HS-5 (cell line): ENCODE measurements around the gene TAS2R41.

Experiments used
- DNase-seq: peaks from one replicate; pipeline ENCODE4 v3.0.0-alpha.2; 2012; ENCODE audit warnings: low read depth

The TAS2R41 gene

GRCh38 chr7:143493751-143494150 is 16.1 kb downstream of the TAS2R41 start:
- no peak for DNase-seq

DNA sequence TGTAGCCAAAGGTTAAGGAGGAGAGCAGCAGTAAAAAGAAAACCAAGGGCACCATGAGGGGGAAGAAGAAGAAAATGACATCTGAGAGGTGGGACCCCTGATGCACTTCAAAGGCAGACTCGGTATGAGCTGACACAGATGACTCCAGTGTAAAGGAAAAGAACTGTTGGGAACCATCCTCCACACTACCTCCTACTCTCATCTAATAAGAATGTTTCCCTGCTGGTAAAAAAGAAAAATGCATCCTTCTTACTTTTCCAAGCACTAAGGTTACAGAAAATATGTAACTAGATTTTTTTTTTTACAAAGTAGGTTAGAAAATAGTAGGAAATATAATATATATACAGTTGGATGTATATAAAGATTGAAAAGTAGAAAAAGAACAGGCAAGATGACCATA is 16.9 kb downstream of the TAS2R41 start:
- DNase-seq: no peak

- DNase-seq: no peak
Observed at GRCh38 chr7:143495851-143496250, 18.2 kb downstream of the TAS2R41 start.

GRCh38 chr7:143496263-143496662 is 18.6 kb downstream of the TAS2R41 start:
- DNase-seq: no peak

DNA sequence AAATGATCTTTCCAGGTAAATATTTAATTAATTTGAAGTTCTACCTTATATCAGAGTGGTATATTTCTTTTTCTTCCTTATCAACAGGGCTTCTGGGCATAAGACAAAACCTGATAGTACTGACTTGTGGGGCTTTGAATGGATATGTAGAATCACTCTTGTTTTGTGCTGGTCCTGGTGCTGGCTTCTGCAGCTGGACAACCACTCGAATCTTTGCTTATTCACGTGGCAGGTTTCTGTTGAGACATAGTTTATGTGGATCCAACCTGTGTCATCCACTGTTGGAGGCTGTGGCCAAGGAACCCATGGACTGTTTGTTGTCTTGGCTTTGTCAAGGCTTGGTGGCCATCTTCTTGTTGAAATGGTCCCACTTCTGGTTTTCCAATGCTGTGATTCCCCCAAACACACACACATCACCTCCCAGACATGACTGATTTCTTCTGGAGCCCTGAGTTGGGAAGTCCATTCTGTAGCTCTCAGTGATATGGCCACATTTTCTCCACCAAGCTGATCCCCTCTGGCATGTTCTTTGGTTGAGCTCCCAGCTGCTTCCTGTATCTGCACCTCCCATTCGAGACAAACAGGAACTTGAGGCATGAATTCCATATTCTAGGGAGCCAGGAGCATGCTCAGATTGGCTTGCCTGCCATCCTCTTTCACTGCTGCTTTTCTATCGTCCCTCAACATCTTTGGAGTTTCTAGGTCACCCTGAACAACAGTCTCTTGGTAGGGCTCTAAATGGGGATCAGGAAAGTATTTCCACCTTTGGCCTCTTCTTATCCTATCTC is 19.5 kb downstream of the TAS2R41 start:
- no peak for DNase-seq

DNA sequence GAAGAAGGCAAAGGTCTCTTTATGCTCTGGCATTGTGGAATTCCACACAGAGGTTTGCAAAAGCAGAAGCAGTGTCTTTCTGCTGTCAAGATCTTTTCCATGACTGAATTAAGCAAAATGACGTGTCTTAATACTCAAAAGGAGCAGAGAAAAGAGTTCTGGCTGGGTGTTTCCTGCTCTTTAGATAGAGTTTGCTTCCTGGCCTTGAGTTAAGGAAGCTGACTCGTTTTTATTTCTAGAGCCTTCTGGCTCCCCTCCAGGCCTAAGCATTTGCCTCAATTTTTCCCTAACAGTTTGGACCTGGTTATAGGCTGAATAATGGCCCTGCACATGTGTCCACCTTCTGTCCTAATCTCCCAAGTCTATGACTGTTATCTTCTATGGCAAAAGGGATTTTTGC is 21.6 kb downstream of the TAS2R41 start:
- DNase-seq: no peak

- no peak for DNase-seq
Observed at GRCh38 chr7:143499743-143500348, 22.2 kb downstream of the TAS2R41 start.

GRCh38 chr7:143503261-143503660 is 25.6 kb downstream of the TAS2R41 start:
- DNase-seq: no peak

- DNase-seq: no peak
Observed at GRCh38 chr7:143504215-143504936, 26.7 kb downstream of the TAS2R41 start.

DNA sequence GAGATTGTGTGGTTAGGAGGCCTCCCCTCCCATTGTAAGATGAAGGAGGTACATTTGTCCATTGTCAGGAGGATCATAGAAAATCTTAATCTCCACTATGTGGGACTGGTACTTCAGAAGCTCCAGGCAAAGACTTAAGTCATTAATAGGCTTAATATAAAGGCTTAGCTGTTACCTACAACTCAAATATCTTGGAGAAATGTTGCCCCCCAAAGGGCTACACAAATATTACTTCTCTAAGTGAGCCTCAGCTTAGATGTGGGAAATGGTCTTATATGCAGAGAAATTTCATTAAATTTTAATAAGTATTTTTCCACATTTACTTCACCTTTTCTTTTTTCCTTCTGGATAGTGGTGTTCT is 27.2 kb downstream of the TAS2R41 start:
- no peak for DNase-seq

DNA sequence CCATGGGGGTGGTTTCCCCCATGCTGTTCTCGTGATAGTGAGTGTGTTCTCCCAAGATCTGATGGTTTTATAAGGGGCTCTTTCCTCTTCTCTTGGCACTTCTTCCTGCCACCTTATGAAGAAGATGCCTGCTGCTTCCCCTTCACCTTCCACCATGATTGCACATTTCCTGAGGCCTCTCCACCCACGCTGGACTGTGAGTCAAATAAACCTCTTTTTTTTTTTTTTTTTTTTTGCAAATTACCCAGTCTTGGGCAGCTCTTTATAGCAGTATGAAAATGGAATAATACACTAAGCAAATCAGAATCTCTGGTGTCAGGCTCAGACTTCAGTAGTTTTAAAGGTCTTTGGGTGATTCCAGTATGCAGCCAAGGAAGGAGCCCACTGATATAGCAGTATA is 28.2 kb downstream of the TAS2R41 start:
- no peak for DNase-seq

GRCh38 chr7:143507094-143507518 is 29.4 kb downstream of the TAS2R41 start:
- no peak for DNase-seq

DNA sequence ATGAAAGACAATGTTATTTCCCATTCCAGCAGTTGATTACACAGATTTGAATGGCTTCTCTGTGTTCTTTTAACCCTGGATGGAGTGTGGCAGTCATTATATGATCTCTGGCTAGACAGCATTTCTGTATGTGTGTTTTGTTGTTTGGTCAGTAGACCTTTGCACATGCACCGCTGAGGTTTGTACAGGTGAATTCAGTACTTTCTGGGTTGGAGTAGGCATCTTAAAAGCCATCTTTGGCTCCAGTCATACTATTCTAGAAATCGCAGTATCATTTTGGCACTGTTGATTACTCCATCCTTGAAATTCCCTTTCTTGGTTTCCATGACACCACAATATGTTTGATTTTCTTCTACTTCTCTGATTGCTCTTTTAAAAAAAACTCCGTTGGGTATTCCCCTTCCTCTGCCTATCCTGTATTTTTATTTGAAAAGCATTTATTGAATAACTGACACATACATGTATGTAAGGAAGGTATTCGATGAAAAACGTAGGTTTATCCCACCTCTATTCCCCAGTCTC is 29.9 kb downstream of the TAS2R41 start:
- DNase-seq: no peak

GRCh38 chr7:143510854-143511592 is 33.4 kb downstream of the TAS2R41 start:
- no peak for DNase-seq

DNA sequence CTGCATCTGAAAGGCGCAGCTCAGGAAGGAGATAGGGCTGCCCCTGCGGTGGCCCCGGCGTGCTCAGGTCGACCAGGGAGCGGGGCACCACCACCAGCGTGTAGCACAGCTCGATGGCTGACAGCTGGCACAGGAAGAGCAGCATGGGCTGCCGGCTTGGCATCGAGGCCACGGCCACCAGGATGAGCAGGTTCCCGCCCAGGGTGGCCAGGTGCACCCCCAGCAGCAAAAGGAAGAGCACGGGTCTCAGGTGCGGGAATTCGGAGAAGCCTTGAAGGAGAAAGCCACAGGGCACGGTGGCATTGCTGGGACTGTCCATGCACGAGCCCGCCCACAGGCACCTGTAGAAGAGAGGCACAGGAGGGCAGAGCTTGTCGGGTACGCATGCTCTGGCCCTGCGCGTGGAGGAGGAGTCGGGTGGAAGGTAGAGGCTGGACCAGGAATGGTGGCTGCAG is 33.9 kb downstream of the TAS2R41 start:
- DNase-seq: no peak

GRCh38 chr7:143512488-143513340 is 35.0 kb downstream of the TAS2R41 start:
- no peak for DNase-seq

GRCh38 chr7:143514487-143514886 is 36.8 kb downstream of the TAS2R41 start:
- DNase-seq: no peak

DNA sequence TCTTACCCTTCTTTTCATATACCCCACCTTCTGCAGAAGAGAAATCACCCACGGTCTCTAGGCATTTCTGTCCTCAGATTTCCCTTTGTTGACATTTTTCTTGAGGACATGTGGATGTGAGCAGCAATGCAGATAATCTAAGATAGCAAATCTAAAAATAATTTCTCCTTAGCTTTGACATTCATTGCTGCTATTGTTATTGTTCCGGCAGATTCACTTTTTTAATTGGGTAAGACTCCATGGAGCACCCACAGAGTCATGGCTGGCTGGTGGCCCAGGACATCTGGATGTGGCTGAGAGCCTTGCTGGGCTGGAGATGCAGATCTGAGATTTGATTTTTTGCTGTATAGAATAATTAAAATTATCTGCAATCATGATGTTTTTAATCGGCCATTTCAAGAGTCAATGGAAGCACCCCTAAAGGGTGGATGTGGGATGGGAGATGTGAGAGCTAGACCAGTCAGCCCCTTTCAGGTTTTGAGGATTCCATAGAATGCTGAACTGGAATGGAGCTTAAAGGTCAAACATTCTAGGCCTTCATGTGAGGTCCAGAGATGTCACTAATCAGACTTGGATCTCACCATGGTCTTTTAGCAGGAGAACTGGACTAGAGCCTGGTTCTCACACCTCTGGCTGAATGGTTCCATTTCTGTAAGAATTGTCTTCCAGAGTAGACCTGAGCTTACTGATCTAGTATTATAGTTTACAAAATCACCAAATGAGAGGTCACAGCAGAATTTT is 37.5 kb downstream of the TAS2R41 start:
- no peak for DNase-seq

DNA sequence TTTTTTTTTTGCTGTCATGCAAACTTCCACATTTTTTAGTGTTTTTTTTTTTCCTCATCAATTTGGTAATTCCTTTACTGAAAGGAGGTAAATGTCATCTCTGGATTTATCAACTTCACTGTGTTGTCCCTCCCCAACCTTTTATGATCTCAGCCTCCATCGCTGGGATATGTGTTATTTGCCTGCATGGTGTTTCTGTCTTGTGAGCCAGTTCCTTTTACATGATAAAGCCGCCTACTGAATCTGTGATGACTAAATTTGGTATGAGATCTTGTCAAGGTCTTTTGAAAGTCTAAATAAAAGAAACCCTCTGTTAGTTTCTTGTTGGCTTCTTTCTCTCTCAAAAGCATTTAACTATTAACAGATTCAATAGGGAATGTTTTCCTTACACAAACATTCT is 39.3 kb downstream of the TAS2R41 start:
- no peak for DNase-seq

- DNase-seq: no peak
Observed at GRCh38 chr7:143518521-143518920, 40.8 kb downstream of the TAS2R41 start.
